GM12873 (cell line): Measurements from ENCODE around the gene APC2.

Experiments
- CTCF ChIP-seq: IDR thresholded peaks from 2 replicates; pipeline ENCODE4 v1.5.1; 2012; ENCODE audit warnings: low read depth, mild to moderate bottlenecking, moderate library complexity, low read length, control low read depth; ENCODE audit not compliant: insufficient read depth; ENCODE audit errors: missing control alignments

Gene APC2

GRCh38 chr19:1492474-1493006, 42.6 kb downstream of the APC2 start:
- TF ChIP-seq CTCF, result no peak

- TF ChIP-seq CTCF, result no peak
Measured at GRCh38 chr19:1494115-1494815, 44.3 kb downstream of the APC2 start.

GRCh38 chr19:1495051-1495798, 45.3 kb downstream of the APC2 start:
- TF ChIP-seq CTCF, result no peak

GRCh38 chr19:1495799-1496713, 46.1 kb downstream of the APC2 start:
- TF ChIP-seq CTCF, result no peak

GRCh38 chr19:1496714-1497577, 47.0 kb downstream of the APC2 start:
- TF ChIP-seq CTCF, result no peak

- no peak for TF ChIP-seq CTCF
Measured at GRCh38 chr19:1497578-1498235, 47.8 kb downstream of the APC2 start.
